Neural cell (in vitro differentiated cells): ENCODE results near the gene OR7C1.

ENCODE experiments used
- EP300 ChIP-seq: fragments of 450-650 bp; conservative IDR thresholded peaks from 2 replicates; pipeline ENCODE4 v1.6.1; 2014; ENCODE audit warnings: antibody characterized with exemption, mild to moderate bottlenecking, moderate library complexity; ENCODE audit not compliant: poor library complexity, severe bottlenecking
- EZH2 ChIP-seq: fragments of 200-600, 300-800 bp; shearing (Covaris generic), sonication (generic); IDR thresholded peaks from 2 replicates; pipeline ENCODE4 v1.6.1; 2014; ENCODE audit warnings: antibody characterized with exemption, low read length, borderline replicate concordance, mild to moderate bottlenecking; ENCODE audit not compliant: insufficient read depth, poor library complexity, severe bottlenecking
- MXI1 ChIP-seq: fragments of 450-650 bp; conservative IDR thresholded peaks from 2 replicates; pipeline ENCODE4 v1.6.1; 2014; ENCODE audit warnings: antibody characterized with exemption, mild to moderate bottlenecking; ENCODE audit not compliant: poor library complexity, severe bottlenecking
- POLR2AphosphoS5 ChIP-seq: IDR thresholded peaks from 2 replicates; pipeline ENCODE4 v1.6.1; 2012
- RAD21 ChIP-seq: fragments of 450-650 bp; conservative IDR thresholded peaks from 2 replicates; pipeline ENCODE4 v1.6.1; 2014; ENCODE audit warnings: antibody characterized with exemption, mild to moderate bottlenecking, moderate library complexity
- SMC3 ChIP-seq: fragments of 450-650 bp; conservative IDR thresholded peaks from 2 replicates; pipeline ENCODE4 v1.6.1; 2014; ENCODE audit warnings: antibody characterized with exemption, mild to moderate bottlenecking, moderate library complexity; ENCODE audit not compliant: poor library complexity
- TAF1 ChIP-seq: IDR thresholded peaks from 2 replicates; pipeline ENCODE4 v1.6.1; 2012; ENCODE audit warnings: low read depth
- TF ChIP-seq, protein P1 (sequence below): fragments of 450-650 bp; IDR thresholded peaks from 2 replicates; pipeline ENCODE4 v1.5.1; 2014; ENCODE audit warnings: antibody characterized with exemption, mild to moderate bottlenecking, moderate library complexity; ENCODE audit not compliant: poor library complexity, severe bottlenecking

DNA sequence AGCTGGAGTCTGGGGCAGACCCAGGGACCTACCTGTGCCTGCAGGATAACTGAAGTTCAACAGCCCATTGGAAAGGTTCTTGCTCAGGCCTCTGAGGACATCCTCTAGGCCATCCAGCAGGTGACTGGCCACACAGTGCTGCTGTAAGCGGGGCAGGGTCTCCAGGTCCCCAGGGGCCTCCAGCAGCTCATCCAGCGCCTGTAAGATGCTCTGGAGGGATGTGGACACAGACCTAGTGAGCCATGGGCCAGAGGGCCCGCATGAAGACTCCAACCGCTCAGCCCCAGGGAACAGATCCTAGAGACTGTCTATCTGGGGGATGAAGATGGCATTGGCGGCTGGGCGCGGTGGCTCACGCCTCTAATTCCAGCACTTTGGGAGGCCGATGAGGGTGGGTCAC lies 70.6 kb downstream of the OR7C1 start:
- TF ChIP-seq POLR2AphosphoS5 (no peak), EP300 (no peak), EZH2 (no peak), MXI1 (no peak), TAF1 (no peak), SMC3 (no peak), RAD21 (no peak)
- TF ChIP-seq, protein P1, sequence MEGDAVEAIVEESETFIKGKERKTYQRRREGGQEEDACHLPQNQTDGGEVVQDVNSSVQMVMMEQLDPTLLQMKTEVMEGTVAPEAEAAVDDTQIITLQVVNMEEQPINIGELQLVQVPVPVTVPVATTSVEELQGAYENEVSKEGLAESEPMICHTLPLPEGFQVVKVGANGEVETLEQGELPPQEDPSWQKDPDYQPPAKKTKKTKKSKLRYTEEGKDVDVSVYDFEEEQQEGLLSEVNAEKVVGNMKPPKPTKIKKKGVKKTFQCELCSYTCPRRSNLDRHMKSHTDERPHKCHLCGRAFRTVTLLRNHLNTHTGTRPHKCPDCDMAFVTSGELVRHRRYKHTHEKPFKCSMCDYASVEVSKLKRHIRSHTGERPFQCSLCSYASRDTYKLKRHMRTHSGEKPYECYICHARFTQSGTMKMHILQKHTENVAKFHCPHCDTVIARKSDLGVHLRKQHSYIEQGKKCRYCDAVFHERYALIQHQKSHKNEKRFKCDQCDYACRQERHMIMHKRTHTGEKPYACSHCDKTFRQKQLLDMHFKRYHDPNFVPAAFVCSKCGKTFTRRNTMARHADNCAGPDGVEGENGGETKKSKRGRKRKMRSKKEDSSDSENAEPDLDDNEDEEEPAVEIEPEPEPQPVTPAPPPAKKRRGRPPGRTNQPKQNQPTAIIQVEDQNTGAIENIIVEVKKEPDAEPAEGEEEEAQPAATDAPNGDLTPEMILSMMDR = no peak
